Stomach smooth muscle (tissue), 2 donors: ENCODE results near the gene NME7.

ENCODE experiments used
- H3K27ac ChIP-seq: one replicate; pipeline ENCODE4 v1.7.0; 2013; ENCODE audit warnings: mild to moderate bottlenecking, low read length, inconsistent platforms
- H3K27me3 ChIP-seq, 2 donors: one replicate each; pipeline ENCODE4 v1.7.0; 2013; ENCODE audit warnings: low read length in 2 of 2; ENCODE audit not compliant: insufficient read depth in 2 of 2, control insufficient read depth in 1 of 2
- H3K36me3 ChIP-seq, 2 donors: one replicate each; pipeline ENCODE4 v1.7.0; 2013; ENCODE audit warnings: low read length in 2 of 2; ENCODE audit not compliant: control insufficient read depth in 2 of 2, insufficient read depth in 2 of 2
- H3K4me1 ChIP-seq: one replicate; pipeline ENCODE4 v1.7.0; 2013; ENCODE audit warnings: low read length; ENCODE audit not compliant: control insufficient read depth, insufficient read depth
- H3K4me3 ChIP-seq, 2 donors: one replicate each; pipeline ENCODE4 v1.7.0; 2013; ENCODE audit warnings: low read length in 2 of 2
- H3K9ac ChIP-seq, 2 donors: one replicate each; pipeline ENCODE4 v1.7.0; 2013; ENCODE audit warnings: low read length in 2 of 2, mild to moderate bottlenecking in 1 of 2
- H3K9me3 ChIP-seq, 2 donors: one replicate each; pipeline ENCODE4 v1.7.0; 2013; ENCODE audit warnings: low read length in 2 of 2; ENCODE audit not compliant: control insufficient read depth in 2 of 2
- donor health status: healthy.
- donor health status: Pancreatic carcinoma.

Gene NME7

DNA sequence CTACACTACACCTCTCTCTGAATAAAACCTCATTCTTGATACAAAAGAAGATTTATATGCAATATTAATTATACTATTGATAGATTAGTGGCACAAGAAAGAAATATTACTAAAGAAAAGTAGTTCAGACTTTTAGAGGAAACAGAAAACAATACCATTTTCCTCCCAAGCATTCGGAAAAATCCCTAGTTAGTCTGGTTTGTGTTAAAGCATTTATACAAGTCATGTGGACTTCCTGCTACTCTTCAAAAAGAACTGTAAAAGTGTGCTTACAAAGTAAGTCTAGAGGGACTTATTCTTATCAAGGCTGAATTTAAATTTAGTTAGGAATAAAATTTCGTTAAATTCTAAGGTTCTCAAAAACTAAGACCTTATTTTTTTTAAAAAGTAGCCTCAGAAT lies 132.0 kb downstream of the NME7 start:
- H3K27me3 ChIP-seq = no peaks in the 10 kb centered on the region
- no peaks in the 10 kb centered on the region for H3K36me3 ChIP-seq
- H3K9ac ChIP-seq = no peak overlapping the region
- H3K9me3 ChIP-seq = no peaks in the 10 kb centered on the region
- H3K4me1 ChIP-seq = no peaks in the 10 kb centered on the region
- H3K27ac ChIP-seq = no peak overlapping the region
- H3K4me3 ChIP-seq = no peak overlapping the region

- Histone ChIP-seq H3K27me3 (no peaks in the 10 kb centered on the region), H3K4me1 (no peaks in the 10 kb centered on the region), H3K9ac (no peak overlapping the region), H3K36me3 (no peaks in the 10 kb centered on the region), H3K9me3 (no peaks in the 10 kb centered on the region), H3K4me3 (no peak overlapping the region), H3K27ac (no peak overlapping the region)
Measured at GRCh38 chr1:169234780-169235179, 132.8 kb downstream of the NME7 start.

DNA sequence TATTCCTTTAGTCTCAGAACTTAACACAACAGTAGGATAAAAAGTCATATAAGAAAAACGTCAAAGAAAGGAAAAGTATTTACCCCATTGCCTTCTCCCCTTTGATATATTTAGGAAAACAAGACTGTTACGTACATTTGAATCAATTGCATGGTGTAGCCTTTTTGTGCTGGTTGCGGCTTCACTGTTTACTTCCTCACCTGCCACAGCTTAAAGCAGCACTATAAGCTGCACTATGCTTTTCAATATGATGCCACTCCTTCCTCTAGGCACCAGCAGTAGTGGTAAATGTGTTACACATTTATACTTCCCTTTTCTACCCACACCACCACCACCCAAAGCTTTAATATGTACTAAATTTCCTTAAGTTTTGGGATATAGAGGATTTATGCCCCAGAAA lies 150.0 kb downstream of the NME7 start:
- H3K9ac ChIP-seq = no peak overlapping the region

DNA sequence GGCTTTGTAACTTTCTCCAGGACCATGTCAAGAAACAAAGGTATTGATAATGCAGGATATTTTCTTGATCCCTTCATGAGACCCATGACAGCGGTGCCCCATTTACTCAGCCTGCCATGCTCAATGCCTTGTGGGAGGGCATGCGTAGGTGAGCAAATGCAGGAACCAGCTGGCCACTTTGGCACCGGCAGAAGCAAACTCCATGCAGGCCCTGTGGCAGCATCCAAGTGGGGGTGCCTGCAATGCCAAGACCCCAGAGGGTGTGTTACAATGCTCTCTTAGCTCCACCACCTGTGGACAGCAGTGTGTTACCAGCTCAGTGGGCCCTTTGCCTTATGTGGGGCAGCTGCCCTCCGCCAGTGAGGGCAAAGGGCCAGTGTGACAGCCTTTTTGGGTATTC lies 153.0 kb downstream of the NME7 start:
- Histone ChIP-seq H3K4me1 (no peaks in the 10 kb centered on the region), H3K9ac (no peak overlapping the region), H3K4me3 (no peak overlapping the region), H3K9me3 (no peaks in the 10 kb centered on the region), H3K27ac (no peak overlapping the region), H3K27me3 (no peaks in the 10 kb centered on the region), H3K36me3 (no peaks in the 10 kb centered on the region)

More for the DNA sequence above, 150.0 kb downstream of the NME7 start:
- Histone ChIP-seq H3K4me1 (no peaks in the 10 kb centered on the region), H3K9me3 (no peaks in the 10 kb centered on the region), H3K27ac (no peak overlapping the region), H3K36me3 (no peaks in the 10 kb centered on the region), H3K4me3 (no peak overlapping the region), H3K27me3 (no peaks in the 10 kb centered on the region)

- H3K27me3 ChIP-seq = no peaks in the 10 kb centered on the region
- no peak overlapping the region for H3K4me3 ChIP-seq
- H3K9me3 ChIP-seq = no peaks in the 10 kb centered on the region
- H3K4me1 ChIP-seq = no peaks in the 10 kb centered on the region
- H3K9ac ChIP-seq = no peak overlapping the region
- H3K36me3 ChIP-seq = no peaks in the 10 kb centered on the region
- no peak overlapping the region for H3K27ac ChIP-seq
Measured at GRCh38 chr1:169212088-169212487, 155.5 kb downstream of the NME7 start.

- Histone ChIP-seq H3K4me1 (no peaks in the 10 kb centered on the region), H3K27ac (no peak overlapping the region)
Measured at GRCh38 chr1:169207797-169208520, 159.6 kb downstream of the NME7 start.

GRCh38 chr1:169204157-169204556 lies 163.4 kb downstream of the NME7 start:
- H3K4me3 ChIP-seq = no peak overlapping the region
- H3K4me1 ChIP-seq = no peaks in the 10 kb centered on the region
- no peaks in the 10 kb centered on the region for H3K9me3 ChIP-seq
- no peak overlapping the region for H3K27ac ChIP-seq
- no peaks in the 10 kb centered on the region for H3K36me3 ChIP-seq
- H3K9ac ChIP-seq = no peak overlapping the region
- H3K27me3 ChIP-seq = no peaks in the 10 kb centered on the region

More at GRCh38 chr1:169207797-169208520, 159.6 kb downstream of the NME7 start:
- Histone ChIP-seq H3K27me3 (no peaks in the 10 kb centered on the region), H3K4me3 (no peak overlapping the region), H3K36me3 (no peaks in the 10 kb centered on the region), H3K9ac (no peak overlapping the region), H3K9me3 (no peaks in the 10 kb centered on the region)

GRCh38 chr1:169202791-169203665 lies 164.6 kb downstream of the NME7 start:
- H3K4me1 ChIP-seq = no peaks in the 10 kb centered on the region
- H3K27ac ChIP-seq = no peak overlapping the region
- no peak overlapping the region for H3K9ac ChIP-seq
- H3K36me3 ChIP-seq = no peaks in the 10 kb centered on the region
- no peak overlapping the region for H3K4me3 ChIP-seq
- H3K9me3 ChIP-seq = no peaks in the 10 kb centered on the region
- no peaks in the 10 kb centered on the region for H3K27me3 ChIP-seq

- H3K36me3 ChIP-seq = no peaks in the 10 kb centered on the region
- no peak overlapping the region for H3K27ac ChIP-seq
- H3K4me1 ChIP-seq = no peaks in the 10 kb centered on the region
- H3K4me3 ChIP-seq = no peak overlapping the region
- H3K9me3 ChIP-seq = no peaks in the 10 kb centered on the region
- H3K9ac ChIP-seq = no peak overlapping the region
- no peaks in the 10 kb centered on the region for H3K27me3 ChIP-seq
Measured at GRCh38 chr1:169201084-169201619, 166.4 kb downstream of the NME7 start.

DNA sequence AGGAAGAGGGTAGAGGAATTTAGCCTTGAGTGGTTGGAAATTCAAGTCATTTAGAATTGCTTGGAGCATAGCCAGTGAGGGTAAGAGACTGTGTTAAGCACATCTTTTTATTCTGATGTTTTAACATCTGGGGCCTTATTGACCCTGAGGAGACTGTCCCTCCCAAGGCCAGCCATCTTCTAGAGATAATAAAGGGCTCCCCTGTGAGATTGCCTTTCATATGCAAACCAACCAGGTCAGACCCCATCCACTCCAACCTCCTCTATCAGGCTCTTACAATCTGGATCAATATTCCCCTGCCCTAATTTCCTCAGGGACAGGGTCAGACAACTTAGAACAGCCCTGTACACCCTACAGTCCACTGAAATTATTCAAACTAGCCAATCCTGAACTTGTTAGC lies 167.3 kb downstream of the NME7 start:
- Histone ChIP-seq H3K9ac (no peak overlapping the region), H3K27me3 (no peaks in the 10 kb centered on the region), H3K4me3 (no peak overlapping the region), H3K36me3 (no peaks in the 10 kb centered on the region), H3K27ac (no peak overlapping the region), H3K9me3 (no peaks in the 10 kb centered on the region), H3K4me1 (no peaks in the 10 kb centered on the region)
